ENCODE data around the gene SYNGR1. TPM values are rescaled to one million over a fixed set of nuclear protein-coding genes. Genes with fewer than 3 reads are reported as not detected.
"Not testable (repeated sequence)": the region's sequence is repeated elsewhere in the genome, so short reads cannot be mapped to it uniquely, and the experiment has no call there.

The SYNGR1 gene
- total RNA-seq, 1 donor: 3.6 TPM

- Histone ChIP-seq H3K4me2 (ENCODE audit: insufficient read depth, low read length) (no peak overlapping the region), H3K4me1 (ENCODE audit: insufficient read depth, low read length) (peaks cover 23% of the 10 kb centered on the region), H3K27me3 (ENCODE audit: insufficient read depth, low read length) (no peaks in the 10 kb centered on the region), H2AFZ (ENCODE audit: low read length) (no peak overlapping the region), H3K4me3 (ENCODE audit: insufficient read depth, low read length) (no peak overlapping the region), H3K9me3 (ENCODE audit: low read depth, low read length) (no peaks in the 10 kb centered on the region), H3K36me3 (ENCODE audit: insufficient read depth, low read length) (no peaks in the 10 kb centered on the region), H3K27ac (ENCODE audit: low read depth, low read length) (no peak overlapping the region), H3K79me2 (ENCODE audit: insufficient read depth, low read length) (peaks cover 29% of the 10 kb centered on the region), H4K20me1 (ENCODE audit: insufficient read depth, low read length) (peaks cover 10% of the 10 kb centered on the region)
- no peak for TF ChIP-seq CTCF (IDR thresholded peaks at IDR 0.05; ENCODE audit: extremely low read depth, low read depth, low read length)
- no peak for DNase-seq (ENCODE audit: insufficient read length, low spot score, missing footprints)
These were observed 58.4 kb downstream of the SYNGR1 start for GRCh38 chr22:39408173-39408572.

GRCh38 chr22:39408807-39409206 lies 59.0 kb downstream of the SYNGR1 start:
- peaks cover 23% of the 10 kb centered on the region for H3K4me1 ChIP-seq (ENCODE audit: insufficient read depth, low read length)
- no peak for TF ChIP-seq CTCF (IDR thresholded peaks at IDR 0.05; ENCODE audit: extremely low read depth, low read depth, low read length)
- no peak overlapping the region for H3K4me3 ChIP-seq (ENCODE audit: insufficient read depth, low read length)
- H3K27me3 ChIP-seq (ENCODE audit: insufficient read depth, low read length): no peaks in the 10 kb centered on the region
- H3K36me3 ChIP-seq (ENCODE audit: insufficient read depth, low read length): no peaks in the 10 kb centered on the region
- peaks cover 30% of the 10 kb centered on the region for H3K79me2 ChIP-seq (ENCODE audit: insufficient read depth, low read length)
- no peak for DNase-seq (ENCODE audit: insufficient read length, low spot score, missing footprints)
- peaks cover 14% of the 10 kb centered on the region for H4K20me1 ChIP-seq (ENCODE audit: insufficient read depth, low read length)
- no peaks in the 10 kb centered on the region for H3K9me3 ChIP-seq (ENCODE audit: low read depth, low read length)
- no peak overlapping the region for H2AFZ ChIP-seq (ENCODE audit: low read length)
- no peak overlapping the region for H3K27ac ChIP-seq (ENCODE audit: low read depth, low read length)
- H3K4me2 ChIP-seq (ENCODE audit: insufficient read depth, low read length): no peak overlapping the region

- Histone ChIP-seq H3K27me3 (ENCODE audit: insufficient read depth, low read length) (no peaks in the 10 kb centered on the region), H4K20me1 (ENCODE audit: insufficient read depth, low read length) (peaks cover 21% of the 10 kb centered on the region), H3K4me1 (ENCODE audit: insufficient read depth, low read length) (peaks cover 20% of the 10 kb centered on the region), H3K4me3 (ENCODE audit: insufficient read depth, low read length) (no peak overlapping the region), H3K9me3 (ENCODE audit: low read depth, low read length) (no peaks in the 10 kb centered on the region), H3K36me3 (ENCODE audit: insufficient read depth, low read length) (no peaks in the 10 kb centered on the region), H3K79me2 (ENCODE audit: insufficient read depth, low read length) (peaks cover 32% of the 10 kb centered on the region), H3K27ac (ENCODE audit: low read depth, low read length) (no peak overlapping the region), H3K4me2 (ENCODE audit: insufficient read depth, low read length) (no peak overlapping the region), H2AFZ (ENCODE audit: low read length) (no peak overlapping the region)
- TF ChIP-seq CTCF (IDR thresholded peaks at IDR 0.05; ENCODE audit: extremely low read depth, low read depth, low read length): no peak
- no peak for DNase-seq (ENCODE audit: insufficient read length, low spot score, missing footprints)
These were observed 59.8 kb downstream of the SYNGR1 start for GRCh38 chr22:39409516-39410029.

GRCh38 chr22:39410264-39410663 lies 60.5 kb downstream of the SYNGR1 start:
- Histone ChIP-seq H3K4me2 (ENCODE audit: insufficient read depth, low read length) (no peak overlapping the region), H3K4me1 (ENCODE audit: insufficient read depth, low read length) (peaks cover 13% of the 10 kb centered on the region), H3K79me2 (ENCODE audit: insufficient read depth, low read length) (peaks cover 32% of the 10 kb centered on the region), H2AFZ (ENCODE audit: low read length) (no peak overlapping the region), H3K27me3 (ENCODE audit: insufficient read depth, low read length) (no peaks in the 10 kb centered on the region), H3K9me3 (ENCODE audit: low read depth, low read length) (no peaks in the 10 kb centered on the region), H3K36me3 (ENCODE audit: insufficient read depth, low read length) (no peaks in the 10 kb centered on the region), H3K4me3 (ENCODE audit: insufficient read depth, low read length) (no peak overlapping the region), H4K20me1 (ENCODE audit: insufficient read depth, low read length) (peaks cover 28% of the 10 kb centered on the region), H3K27ac (ENCODE audit: low read depth, low read length) (no peak overlapping the region)
- DNase-seq (ENCODE audit: insufficient read length, low spot score, missing footprints): no peak
- TF ChIP-seq CTCF (IDR thresholded peaks at IDR 0.05; ENCODE audit: extremely low read depth, low read depth, low read length): no peak

- peak overlapping the region; percentile 30 for H3K4me2 ChIP-seq (ENCODE audit: insufficient read depth, low read length)
- H3K9me3 ChIP-seq (ENCODE audit: low read depth, low read length); H3K27ac ChIP-seq (ENCODE audit: low read depth, low read length); H3K4me1 ChIP-seq (ENCODE audit: insufficient read depth, low read length); H2AFZ ChIP-seq (ENCODE audit: low read length); H3K27me3 ChIP-seq (ENCODE audit: insufficient read depth, low read length); H3K4me3 ChIP-seq (ENCODE audit: insufficient read depth, low read length); DNase-seq (ENCODE audit: insufficient read length, low spot score, missing footprints): not testable (repeated sequence)
- H4K20me1 ChIP-seq (ENCODE audit: insufficient read depth, low read length): peaks cover 35% of the 10 kb centered on the region
- H3K79me2 ChIP-seq (ENCODE audit: insufficient read depth, low read length): peaks cover 30% of the 10 kb centered on the region
- H3K36me3 ChIP-seq (ENCODE audit: insufficient read depth, low read length): peaks cover 14% of the 10 kb centered on the region
These were observed 62.1 kb downstream of the SYNGR1 start for GRCh38 chr22:39411828-39412365.

GRCh38 chr22:39413204-39413603 lies 63.4 kb downstream of the SYNGR1 start:
- not testable (repeated sequence) for H2AFZ ChIP-seq (ENCODE audit: low read length); H3K4me3 ChIP-seq (ENCODE audit: insufficient read depth, low read length); H3K27me3 ChIP-seq (ENCODE audit: insufficient read depth, low read length); DNase-seq (ENCODE audit: insufficient read length, low spot score, missing footprints); H3K27ac ChIP-seq (ENCODE audit: low read depth, low read length); H3K4me2 ChIP-seq (ENCODE audit: insufficient read depth, low read length); H3K4me1 ChIP-seq (ENCODE audit: insufficient read depth, low read length); H3K9me3 ChIP-seq (ENCODE audit: low read depth, low read length)
- peaks cover 33% of the 10 kb centered on the region for H4K20me1 ChIP-seq (ENCODE audit: insufficient read depth, low read length)
- peaks cover 23% of the 10 kb centered on the region for H3K36me3 ChIP-seq (ENCODE audit: insufficient read depth, low read length)
- H3K79me2 ChIP-seq (ENCODE audit: insufficient read depth, low read length): peaks cover 20% of the 10 kb centered on the region
